GM12878 (cell line): ENCODE data around the gene CCDC169. TPM values are rescaled to one million over a fixed set of nuclear protein-coding genes. Genes with fewer than 3 reads are reported as not detected.

Source experiments
- BCL3 ChIP-seq: IDR thresholded peaks from 2 replicates; pipeline ENCODE4 v1.6.1; 2011; ENCODE audit warnings: borderline replicate concordance, low read depth, mild to moderate bottlenecking, moderate library complexity, low read length; ENCODE audit not compliant: insufficient read depth, poor library complexity, severe bottlenecking
- BRCA1 ChIP-seq: IDR thresholded peaks from 2 replicates; pipeline ENCODE4 v1.6.1; 2011; ENCODE audit warnings: low read depth, low read length, improper control_type of control experiment
- CEBPB ChIP-seq, 2 experiments: fragments of 150-350 bp in 1 of 2; IDR thresholded peaks; 2 replicates each; pipeline ENCODE4 v1.6.1; 2012 to 2014; ENCODE audit warnings: low read depth in 2 of 2, low read length in 2 of 2, borderline replicate concordance in 1 of 2, inconsistent platforms in 1 of 2
- E2F8 ChIP-seq: fragments of 450-650 bp; IDR thresholded peaks from 2 replicates; pipeline ENCODE4 v1.6.1; 2018; ENCODE audit warnings: mild to moderate bottlenecking, low read depth, moderate library complexity; ENCODE audit not compliant: partially characterized antibody
- FOS ChIP-seq: IDR thresholded peaks from 3 replicates; pipeline ENCODE4 v1.6.1; 2011; ENCODE audit warnings: borderline replicate concordance; ENCODE audit not compliant: insufficient read length; ENCODE audit errors: extremely low read depth
- LARP7 ChIP-seq: fragments of 450-650 bp; IDR thresholded peaks from 2 replicates; pipeline ENCODE4 v1.6.1; 2017; ENCODE audit warnings: mild to moderate bottlenecking
- NFYA ChIP-seq: IDR thresholded peaks from 2 replicates; pipeline ENCODE4 v1.6.1; 2011; ENCODE audit warnings: low read depth, mild to moderate bottlenecking, low read length, improper control_type of control experiment, borderline replicate concordance
- PML ChIP-seq: IDR thresholded peaks from 2 replicates; pipeline ENCODE4 v1.6.1; 2012; ENCODE audit warnings: low read length, inconsistent platforms
- POU2F2 ChIP-seq: IDR thresholded peaks from 3 replicates; pipeline ENCODE4 v1.6.1; 2011; ENCODE audit warnings: low read depth, mild to moderate bottlenecking, low read length, borderline replicate concordance
- SP1 ChIP-seq: IDR thresholded peaks from one replicate; pipeline ENCODE4 v1.6.1; 2011; ENCODE audit warnings: low read depth, low read length
- SPI1 ChIP-seq: IDR thresholded peaks from 2 replicates; pipeline ENCODE4 v1.6.1; 2011; ENCODE audit warnings: low read depth, mild to moderate bottlenecking, low read length, moderate library complexity, borderline replicate concordance; ENCODE audit not compliant: insufficient read depth
- TCF7 ChIP-seq: IDR thresholded peaks from 2 replicates; pipeline ENCODE4 v1.6.1; 2014; ENCODE audit warnings: antibody characterized with exemption, borderline replicate concordance
- ZBTB11 ChIP-seq: fragments of 450-650 bp; formaldehyde crosslinking; IDR thresholded peaks from 2 replicates; pipeline ENCODE4 v1.5.0; 2022; ENCODE audit warnings: mild to moderate bottlenecking, missing genetic modification characterization
- ZBTB4 ChIP-seq: fragments of 450-650 bp; formaldehyde crosslinking; IDR thresholded peaks from 2 replicates; pipeline ENCODE4 v1.4.0; 2022; ENCODE audit warnings: mild to moderate bottlenecking, moderate library complexity
- ZNF217 ChIP-seq: fragments of 450-650 bp; IDR thresholded peaks from 2 replicates; pipeline ENCODE4 v1.6.1; 2017; ENCODE audit warnings: antibody characterized with exemption, mild to moderate bottlenecking
- ZNF274 ChIP-seq: IDR thresholded peaks from one replicate; pipeline ENCODE4 v1.8.0; 2011; ENCODE audit not compliant: insufficient read length, insufficient read depth
- polyA plus RNA-seq, 11 experiments: library from polyadenylated mRNA; depleted of rRNA in 4 of 11; unstranded in 6 of 11; stranded (reverse) in 5 of 11; fragments of >200 nt; fragmentation: Nextera tagmentation in 4 of 11; fragmentation: Illumina TruSeq in 1 of 11; extraction: Ambion mirVana in 4 of 11; extraction: Trizol in 1 of 11; gene quantifications; 1 replicate in 1 of 11; 2 replicates in 10 of 11; pipeline versions ENCODE4 v1.2.1 to v1.2.3, GENCODE V29; 2011 to 2016; ENCODE audit warnings: inconsistent platforms in 2 of 11, missing spikeins in 2 of 11, low read depth in 1 of 11
- total RNA-seq, 4 experiments: library from RNA; depleted of rRNA in 3 of 4; stranded (reverse); fragments of >200 nt in 3 of 4; fragmentation: Illumina TruSeq in 1 of 4; extraction: Trizol in 1 of 4; gene quantifications; 2 replicates each; pipeline versions ENCODE4 v1.2.1 to v1.2.3, GENCODE V29; 2013 to 2021

CCDC169 gene
- total and polyA plus RNA-seq, 10 of the 15 experiments (the other 5 are each of a cell fraction or from before 2014, with no cell fraction given): 0.13 to 1.4 (median 0.24) TPM; not detected in 4

GRCh38 chr13:36346222-36347083 lies 48.8 kb upstream of the CCDC169 start, which contains the start of gene SPART (continued):
- TF ChIP-seq E2F8 (peak; percentile 20), POU2F2 (0 out of 3 replicates have a peak, but pooled peaks have one; percentile 18), ZNF274 (no peak), BRCA1 (no peak), ZNF217 (peak; percentile 69; the same call in 1 of the 2 replicates), ZBTB4 (CRISPR knock-in tag) (no peak), FOS (no peak), SPI1 (no peak), BCL3 (no peak), TCF7 (no peak), NFYA (no peak), PML (no peak; the same call in 1 of the 2 replicates), SP1 (no peak), ZBTB11 (CRISPR knock-in tag) (no peak), CEBPB (IDR thresholded peaks at IDR 0.05; ENCODE audit: borderline replicate concordance in 1 of 2, low read depth in 2 of 2, low read length in 2 of 2) (no peak), LARP7 (peak; percentile 97)
